PFSK-1 (cell line): ENCODE data around the gene GRAMD1B.

Experiments used
- POLR2AphosphoS5 ChIP-seq: IDR thresholded peaks from 2 replicates; pipeline ENCODE4 v1.6.1; 2012; ENCODE audit warnings: low read depth, mild to moderate bottlenecking, control low read depth, low read length, moderate library complexity
- REST ChIP-seq, 2 experiments: IDR thresholded peaks; 2 replicates each; pipeline versions ENCODE4 v1.6.1 to v1.8.0; 2011 to 2012; ENCODE audit warnings: low read depth in 2 of 2, low read length in 2 of 2, control low read depth in 1 of 2, inconsistent platforms in 1 of 2, mild to moderate bottlenecking in 1 of 2, moderate library complexity in 1 of 2; ENCODE audit not compliant: insufficient read depth in 1 of 2
- TAF1 ChIP-seq: IDR thresholded peaks from 2 replicates; pipeline ENCODE4 v1.6.1; 2012; ENCODE audit warnings: low read length, control low read depth, borderline replicate concordance; ENCODE audit not compliant: insufficient read depth

GRCh38 chr11:123406441-123407129 is 23.5 kb upstream of the GRAMD1B start:
- TF ChIP-seq TAF1 (no peak), POLR2AphosphoS5 (no peak), REST (IDR thresholded peaks at IDR 0.05; ENCODE audit: insufficient read depth in 1 of 2, low read depth in 2 of 2, low read length in 2 of 2) (no peak)
